Trophoblast cell (in vitro differentiated cells and primary cell): ENCODE results near the gene CELA1.

Source experiments
- DNase-seq, 2 donors: peaks; one replicate each; pipeline ENCODE4 v3.0.0-alpha.2; 2016
- H2AFZ ChIP-seq: 2 replicates; pipeline ENCODE4 v1.6.1; 2013; ENCODE audit warnings: low read length, moderate library complexity, mild to moderate bottlenecking; ENCODE audit not compliant: insufficient read depth, poor library complexity
- H2AK5ac ChIP-seq: 2 replicates; pipeline ENCODE4 v1.6.1; 2013; ENCODE audit warnings: mild to moderate bottlenecking, low read length
- H2BK120ac ChIP-seq: 2 replicates; pipeline ENCODE4 v1.6.1; 2013; ENCODE audit warnings: low read length, mild to moderate bottlenecking, moderate library complexity; ENCODE audit not compliant: insufficient read depth, poor library complexity
- H2BK12ac ChIP-seq: 2 replicates; pipeline ENCODE4 v1.6.1; 2013; ENCODE audit warnings: mild to moderate bottlenecking, low read length, moderate library complexity
- H2BK5ac ChIP-seq: 2 replicates; pipeline ENCODE4 v1.6.1; 2013; ENCODE audit warnings: low read length, low read depth, moderate library complexity, mild to moderate bottlenecking; ENCODE audit not compliant: poor library complexity
- H3K14ac ChIP-seq: 2 replicates; pipeline ENCODE4 v1.6.1; 2013; ENCODE audit warnings: mild to moderate bottlenecking, low read length
- H3K18ac ChIP-seq: 2 replicates; pipeline ENCODE4 v1.6.1; 2013; ENCODE audit warnings: mild to moderate bottlenecking, low read length
- H3K23ac ChIP-seq: 2 replicates; pipeline ENCODE4 v1.6.1; 2013; ENCODE audit warnings: low read length
- H3K27ac ChIP-seq: 2 replicates; pipeline ENCODE4 v1.5.1; 2013; ENCODE audit warnings: low read depth, mild to moderate bottlenecking, inconsistent platforms, low read length, moderate library complexity
- H3K27me3 ChIP-seq: 2 replicates; pipeline ENCODE4 v1.6.1; 2013; ENCODE audit warnings: inconsistent platforms, mild to moderate bottlenecking, low read length, moderate library complexity; ENCODE audit not compliant: insufficient read depth
- H3K36me3 ChIP-seq, 2 experiments: 1 replicate in 1 of 2; 2 replicates in 1 of 2; pipeline ENCODE4 v1.6.1; 2013; ENCODE audit warnings: low read length in 2 of 2, mild to moderate bottlenecking in 2 of 2, moderate library complexity in 1 of 2; ENCODE audit not compliant: insufficient read depth in 2 of 2, control insufficient read depth in 1 of 2
- H3K4ac ChIP-seq: 2 replicates; pipeline ENCODE4 v1.6.1; 2013; ENCODE audit warnings: low read depth, mild to moderate bottlenecking, low read length, moderate library complexity
- H3K4me1 ChIP-seq, 2 experiments: 1 replicate in 1 of 2; 2 replicates in 1 of 2; pipeline ENCODE4 v1.6.1; 2013; ENCODE audit warnings: low read length in 2 of 2, mild to moderate bottlenecking in 2 of 2, moderate library complexity in 1 of 2; ENCODE audit not compliant: insufficient read depth in 2 of 2, control insufficient read depth in 1 of 2
- H3K4me2 ChIP-seq: 2 replicates; pipeline ENCODE4 v1.6.1; 2013; ENCODE audit warnings: inconsistent platforms, mild to moderate bottlenecking, low read length, moderate library complexity
- H3K4me3 ChIP-seq: 2 replicates; pipeline ENCODE4 v1.5.1; 2013; ENCODE audit warnings: mild to moderate bottlenecking, low read depth, low read length, inconsistent platforms
- H3K79me1 ChIP-seq: one replicate; pipeline ENCODE4 v1.6.1; 2013; ENCODE audit warnings: low read length
- H3K79me2 ChIP-seq: 2 replicates; pipeline ENCODE4 v1.6.1; 2013; ENCODE audit warnings: low read length, mild to moderate bottlenecking; ENCODE audit not compliant: control insufficient read depth, insufficient read depth, poor library complexity
- H3K9ac ChIP-seq: 2 replicates; pipeline ENCODE4 v1.6.1; 2013; ENCODE audit warnings: mild to moderate bottlenecking, low read length
- H3K9me3 ChIP-seq: 2 replicates; pipeline ENCODE4 v1.6.1; 2013; ENCODE audit warnings: low read depth, mild to moderate bottlenecking, control low read depth, inconsistent platforms, low read length; ENCODE audit not compliant: insufficient read depth
- H4K12ac ChIP-seq: 2 replicates; pipeline ENCODE4 v1.6.1; 2013; ENCODE audit warnings: low read depth, mild to moderate bottlenecking, low read length, moderate library complexity
- H4K8ac ChIP-seq: 2 replicates; pipeline ENCODE4 v1.6.1; 2013; ENCODE audit warnings: low read depth, mild to moderate bottlenecking, low read length, moderate library complexity
- H4K91ac ChIP-seq: one replicate; pipeline ENCODE4 v1.6.1; 2013; ENCODE audit warnings: low read depth, mild to moderate bottlenecking, low read length, moderate library complexity
- WGBS: extraction: QIAGEN DNeasy Blood & Tissue Kit; methylation state at CpG from one replicate; pipeline ENCODE4 v1.1.7; 2013; ENCODE audit warnings: missing lambda C conversion rate; ENCODE audit not compliant: insufficient read length, insufficient coverage; ENCODE audit errors: extremely low coverage; 5-methylcytosine and 5-hydroxymethylcytosine counted together

CELA1 gene

GRCh38 chr12:51383269-51383905, 36.9 kb upstream of the CELA1 start:
- H3K79me1 ChIP-seq, result peaks cover 35% of the 10 kb centered on the region
- H3K9ac ChIP-seq, result no peak overlapping the region
- peak overlapping the region; percentile 87 for H2AK5ac ChIP-seq
- no peak overlapping the region for H3K4me3 ChIP-seq
- H4K12ac ChIP-seq, result no peak overlapping the region
- peak overlapping the region; percentile 83 for H4K91ac ChIP-seq
- no CpG with 5 or more reads among the region's 6 CpGs for WGBS
- H3K4ac ChIP-seq, result peak overlapping the region; percentile 18
- H2AFZ ChIP-seq, result no peak overlapping the region
- no peak overlapping the region for H3K23ac ChIP-seq
- H3K79me2 ChIP-seq, result peaks cover 5% of the 10 kb centered on the region
- H4K8ac ChIP-seq, result peak overlapping the region; percentile 67
- H3K4me1 ChIP-seq, result peaks cover 29% of the 10 kb centered on the region in 2 experiments
- peaks cover 1% of the 10 kb centered on the region for H3K9me3 ChIP-seq
- DNase-seq, result no peak
- H3K36me3 ChIP-seq, result peaks cover 30 to 42% of the 10 kb centered on the region in 2 experiments
- H3K14ac ChIP-seq, result peak overlapping the region; percentile 67
- peak overlapping the region; percentile 81 for H2BK12ac ChIP-seq
- H2BK120ac ChIP-seq, result peak overlapping the region; percentile 53
- H3K27ac ChIP-seq, result peak overlapping the region; percentile 63
- H3K18ac ChIP-seq, result peak overlapping the region; percentile 80
- H2BK5ac ChIP-seq, result peak overlapping the region; percentile 71
- H3K27me3 ChIP-seq, result no peaks in the 10 kb centered on the region
- no peak overlapping the region for H3K4me2 ChIP-seq

DNA sequence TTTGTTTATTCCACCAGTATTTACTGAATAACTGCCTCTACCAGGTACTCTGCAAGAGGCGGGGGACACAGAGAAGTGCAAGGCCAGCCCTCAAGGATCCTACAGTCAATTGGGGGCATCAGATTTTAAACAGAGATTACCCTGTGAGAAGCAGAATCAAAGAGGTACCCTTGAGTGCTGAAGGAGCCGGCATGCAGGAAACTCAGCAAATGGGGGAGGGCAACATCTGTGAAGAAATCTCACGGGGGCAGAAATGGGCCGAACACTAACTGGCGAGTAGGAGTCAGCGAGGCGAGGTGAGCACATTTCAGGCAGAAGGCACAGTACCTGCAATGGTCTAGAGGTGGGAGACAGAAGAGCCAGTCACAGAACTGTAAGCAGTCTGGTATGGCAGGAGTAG, 35.7 kb upstream of the CELA1 start:
- H3K36me3 ChIP-seq, result peaks cover 40 to 51% of the 10 kb centered on the region in 2 experiments
- H2AK5ac ChIP-seq, result peak overlapping the region; percentile 23
- H3K4me1 ChIP-seq, result peaks cover 21 to 23% of the 10 kb centered on the region in 2 experiments
- peaks cover 2% of the 10 kb centered on the region for H3K79me2 ChIP-seq
- DNase-seq, result no peak
- no peak overlapping the region for H3K4me2 ChIP-seq
- WGBS, result no CpG with 5 or more reads among the region's 7 CpGs
- peak overlapping the region; percentile 2 for H2BK12ac ChIP-seq
- H3K27me3 ChIP-seq, result no peaks in the 10 kb centered on the region
- no peak overlapping the region for H2AFZ ChIP-seq
- H4K12ac ChIP-seq, result no peak overlapping the region
- H2BK120ac ChIP-seq, result peak overlapping the region; percentile 5
- H3K4ac ChIP-seq, result peak overlapping the region; percentile 5
- no peak overlapping the region for H3K4me3 ChIP-seq
- no peak overlapping the region for H2BK5ac ChIP-seq
- peak overlapping the region; percentile 70 for H3K23ac ChIP-seq
- peak overlapping the region; percentile 29 for H4K91ac ChIP-seq
- no peak overlapping the region for H4K8ac ChIP-seq
- peak overlapping the region; percentile 36 for H3K9ac ChIP-seq
- peaks cover 1% of the 10 kb centered on the region for H3K9me3 ChIP-seq
- H3K27ac ChIP-seq, result no peak overlapping the region
- H3K18ac ChIP-seq, result peak overlapping the region; percentile 27
- peak overlapping the region; percentile 21 for H3K14ac ChIP-seq
- peaks cover 26% of the 10 kb centered on the region for H3K79me1 ChIP-seq

- H3K27me3 ChIP-seq, result no peaks in the 10 kb centered on the region
- no peak overlapping the region for H4K91ac ChIP-seq
- H3K9me3 ChIP-seq, result peaks cover 1% of the 10 kb centered on the region
- no peak overlapping the region for H3K14ac ChIP-seq
- H3K9ac ChIP-seq, result no peak overlapping the region
- no peak overlapping the region for H2BK5ac ChIP-seq
- no peak overlapping the region for H2BK12ac ChIP-seq
- peaks cover 2% of the 10 kb centered on the region for H3K79me2 ChIP-seq
- no peak overlapping the region for H2BK120ac ChIP-seq
- no peak overlapping the region for H3K4me3 ChIP-seq
- H3K23ac ChIP-seq, result no peak overlapping the region
- no peak for DNase-seq
- peaks cover 19 to 20% of the 10 kb centered on the region in 2 experiments for H3K4me1 ChIP-seq
- H3K4ac ChIP-seq, result no peak overlapping the region
- H4K12ac ChIP-seq, result no peak overlapping the region
- no peak overlapping the region for H2AFZ ChIP-seq
- H3K4me2 ChIP-seq, result no peak overlapping the region
- H3K18ac ChIP-seq, result no peak overlapping the region
- H3K27ac ChIP-seq, result no peak overlapping the region
- no peak overlapping the region for H4K8ac ChIP-seq
- WGBS, result no CpG with 5 or more reads among the region's 5 CpGs
- peaks cover 25% of the 10 kb centered on the region for H3K79me1 ChIP-seq
- no peak overlapping the region for H2AK5ac ChIP-seq
- peaks cover 47 to 58% of the 10 kb centered on the region in 2 experiments for H3K36me3 ChIP-seq
Measured at GRCh38 chr12:51381226-51382079, 35.0 kb upstream of the CELA1 start.

DNA sequence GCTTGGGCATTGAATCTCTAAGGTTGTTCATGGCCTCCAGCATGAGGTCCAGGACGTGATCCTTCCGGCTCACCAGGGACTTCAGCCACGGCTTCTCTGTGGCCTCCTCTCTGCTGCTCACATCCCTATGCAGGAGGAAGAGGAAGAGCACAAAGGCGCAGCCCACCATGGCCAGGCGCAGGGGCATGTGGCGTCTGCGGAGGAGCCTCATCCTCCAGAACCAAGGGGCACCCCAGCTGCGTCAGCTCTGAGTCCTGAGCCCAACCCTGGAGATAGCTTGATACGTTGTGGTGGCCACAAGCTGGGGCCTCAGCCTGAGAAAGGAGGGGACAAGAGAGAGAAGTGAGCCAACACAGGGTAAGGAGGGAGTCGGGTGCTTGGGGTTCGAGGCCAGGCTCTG, 33.1 kb upstream of the CELA1 start:
- H2BK5ac ChIP-seq, result no peak overlapping the region
- H3K36me3 ChIP-seq, result peaks cover 55 to 70% of the 10 kb centered on the region in 2 experiments
- H3K18ac ChIP-seq, result peak overlapping the region; percentile 22
- peaks cover 1% of the 10 kb centered on the region for H3K9me3 ChIP-seq
- no peak overlapping the region for H3K4me3 ChIP-seq
- peak overlapping the region; percentile 9 for H2AK5ac ChIP-seq
- no peak overlapping the region for H3K23ac ChIP-seq
- peaks cover 15% of the 10 kb centered on the region in 2 experiments for H3K4me1 ChIP-seq
- H3K14ac ChIP-seq, result no peak overlapping the region
- no peak overlapping the region for H2AFZ ChIP-seq
- DNase-seq, result no peak
- no peak overlapping the region for H4K12ac ChIP-seq
- H2BK120ac ChIP-seq, result no peak overlapping the region
- H2BK12ac ChIP-seq, result peak overlapping the region; percentile 28
- peaks cover 19% of the 10 kb centered on the region for H3K79me1 ChIP-seq
- H3K4me2 ChIP-seq, result no peak overlapping the region
- H3K4ac ChIP-seq, result no peak overlapping the region
- no peak overlapping the region for H3K9ac ChIP-seq
- no peaks in the 10 kb centered on the region for H3K27me3 ChIP-seq
- no peak overlapping the region for H4K91ac ChIP-seq
- H3K79me2 ChIP-seq, result no peaks in the 10 kb centered on the region
- H4K8ac ChIP-seq, result no peak overlapping the region
- H3K27ac ChIP-seq, result no peak overlapping the region
- no CpG with 5 or more reads among the region's 11 CpGs for whole genome bisulfite sequencing
